SK-N-MC (cell line): ENCODE results near the gene ANTXR1.

ENCODE experiments used
- EZH2 ChIP-seq: fragments of 200-600 bp; sonication (generic); IDR thresholded peaks from one replicate; pipeline ENCODE4 v1.6.1; 2017; ENCODE audit warnings: antibody characterized with exemption
- FOXP2 ChIP-seq: optimal IDR thresholded peaks from 2 replicates; pipeline ENCODE3; 2011; ENCODE audit warnings: mild to moderate bottlenecking, moderate library complexity; ENCODE audit not compliant: insufficient read depth; ENCODE audit errors: extremely low read length, control extremely low read depth
- POLR2AphosphoS5 ChIP-seq: IDR thresholded peaks from 2 replicates; pipeline ENCODE4 v1.6.1; 2012; ENCODE audit warnings: mild to moderate bottlenecking, low read depth, low read length, borderline replicate concordance

DNA sequence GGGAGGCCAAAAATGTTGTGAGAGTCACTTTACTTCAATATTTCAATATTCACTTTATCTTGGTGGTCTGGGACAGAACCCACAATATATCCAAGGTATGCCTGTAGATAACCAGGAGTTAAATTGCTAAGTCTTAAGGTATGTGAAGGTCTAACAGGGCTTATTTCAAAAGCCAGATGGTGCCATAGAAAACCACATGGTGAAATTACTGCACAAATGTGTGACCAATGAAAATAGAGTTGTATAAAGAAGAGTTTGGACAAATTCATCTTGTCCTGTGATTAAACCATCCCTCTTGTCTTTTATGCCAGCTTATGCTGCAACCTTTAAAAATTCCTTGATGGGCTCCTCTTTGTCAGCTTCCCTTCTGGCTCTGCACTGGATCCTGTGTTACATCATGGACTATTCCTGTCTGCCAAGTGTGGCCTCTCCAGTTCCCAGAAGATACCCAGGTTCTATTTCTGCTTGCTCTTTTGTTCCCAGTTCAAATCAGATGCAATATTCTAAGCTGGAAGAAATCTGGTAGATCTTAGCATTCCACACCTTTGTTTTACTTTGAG, 46.8 kb downstream of the ANTXR1 start:
- TF ChIP-seq POLR2AphosphoS5, result no peak
- no peak for TF ChIP-seq EZH2
- TF ChIP-seq FOXP2, result no peak
